Right cardiac atrium (tissue), 5 donors: ENCODE data around the gene TTC7B. TPM values are rescaled to one million over a fixed set of nuclear protein-coding genes. Genes with fewer than 3 reads are reported as not detected.
A peak's percentile ranks its signal among the peaks of the same experiment; 100 is the strongest.

Source experiments
- ATAC-seq, 2 donors: fragments of 200-7000 bp; cut with Tn5 transposase; one replicate each; pipeline versions ENCODE4 v1.8.0 to v1.9.1; 2020; ENCODE audit warnings: moderate library complexity in 2 of 2, mild to moderate bottlenecking in 1 of 2
- DNase-seq, 3 donors: peaks; one replicate each; pipeline ENCODE4 v3.0.0-alpha.2; 2020
- H3K27ac ChIP-seq: one replicate; pipeline ENCODE4 v1.5.1; 2013; ENCODE audit warnings: mild to moderate bottlenecking, low read length, control low read depth, moderate library complexity
- H3K27me3 ChIP-seq: one replicate; pipeline ENCODE4 v1.6.1; 2013; ENCODE audit not compliant: control insufficient read depth, insufficient read depth
- H3K4me1 ChIP-seq: one replicate; pipeline ENCODE4 v1.6.1; 2013; ENCODE audit warnings: low read length; ENCODE audit not compliant: control insufficient read depth, insufficient read depth
- H3K4me3 ChIP-seq: one replicate; pipeline ENCODE4 v1.5.1; 2013; ENCODE audit warnings: low read length, control low read depth
- H3K9me3 ChIP-seq: one replicate; pipeline ENCODE4 v1.6.1; 2013; ENCODE audit warnings: low read length; ENCODE audit not compliant: control insufficient read depth
- WGBS: extraction: QIAGEN DNeasy Blood & Tissue Kit; methylation state at CpG from one replicate; pipeline ENCODE4 v1.1.7; 2013; 5-methylcytosine and 5-hydroxymethylcytosine counted together
- intact Hi-C, 4 donors: fragments of 100-400 bp; cut with DNase I; formaldehyde crosslinking; loops; one replicate each; pipeline versions ENCODE4 v1.11.0 to v1.14.0; 2022 to 2023
- polyA plus RNA-seq: library from polyadenylated mRNA; stranded (reverse); fragments of 200-250 nt; gene quantifications from one replicate; pipeline ENCODE4 v1.2.3, GENCODE V29; 2013
- total RNA-seq, 4 donors: library from RNA; stranded (reverse); fragmentation: NEBNext Ultra II Directional; extraction: Animal tissue kit (Norgen Biotek cat#: 25700); gene quantifications; one replicate each; pipeline ENCODE4 v1.2.1, GENCODE V29; 2021
- donor health status: healthy with polysubstance abuse.
- donor health status: DM: no; HTN: yes; CAD: no.
- donor health status: DM: no; HTN: no; CAD: no.
- donor health status: DM: no; HTN: yes; CAD: no; lungs with severe emphysema.
- donor health status: DM: yes; HTN: yes; CAD: no.

Gene TTC7B
- total and polyA plus RNA-seq, 5 donors = 38.1 to 88.7 (median 82.8) TPM

DNA sequence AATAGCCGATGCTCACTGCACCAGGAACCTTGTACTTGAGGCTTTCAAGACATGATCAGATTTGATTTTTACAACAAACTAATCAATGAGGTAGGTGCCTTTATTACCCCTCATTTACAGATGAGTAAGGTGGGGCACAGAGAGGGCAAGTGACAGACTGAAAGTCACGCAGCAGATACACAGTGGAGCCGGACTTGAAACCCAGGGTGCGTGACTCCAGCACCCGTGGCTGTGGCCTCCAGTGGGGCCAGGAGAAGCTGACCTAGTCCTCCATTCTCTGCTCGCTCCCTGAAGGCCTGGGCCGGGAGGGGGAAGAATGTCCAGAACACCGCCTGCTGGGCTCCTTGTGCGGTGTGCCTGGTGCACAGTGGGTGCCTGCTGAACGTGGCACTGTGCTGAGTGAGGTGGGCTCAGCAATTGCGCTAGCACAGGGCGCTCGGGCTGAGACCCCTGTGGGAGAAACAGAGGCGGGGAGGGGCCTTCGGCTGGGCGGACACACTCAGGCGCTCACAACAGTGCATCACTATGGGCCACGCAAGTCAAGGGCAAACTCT lies 294.2 kb downstream of the TTC7B start:
- intact Hi-C loops = no loop called here
- 87% methylated on average over 18 of the region's 18 CpGs for WGBS
- DNase-seq = peak in 1 of 3 donors; percentile 42
- Histone ChIP-seq H3K4me1 (peaks cover 30% of the 10 kb centered on the region), H3K9me3 (no peaks in the 10 kb centered on the region), H3K27me3 (no peaks in the 10 kb centered on the region), H3K4me3 (no peak overlapping the region), H3K27ac (no peak overlapping the region)
- ATAC-seq = no peak

DNA sequence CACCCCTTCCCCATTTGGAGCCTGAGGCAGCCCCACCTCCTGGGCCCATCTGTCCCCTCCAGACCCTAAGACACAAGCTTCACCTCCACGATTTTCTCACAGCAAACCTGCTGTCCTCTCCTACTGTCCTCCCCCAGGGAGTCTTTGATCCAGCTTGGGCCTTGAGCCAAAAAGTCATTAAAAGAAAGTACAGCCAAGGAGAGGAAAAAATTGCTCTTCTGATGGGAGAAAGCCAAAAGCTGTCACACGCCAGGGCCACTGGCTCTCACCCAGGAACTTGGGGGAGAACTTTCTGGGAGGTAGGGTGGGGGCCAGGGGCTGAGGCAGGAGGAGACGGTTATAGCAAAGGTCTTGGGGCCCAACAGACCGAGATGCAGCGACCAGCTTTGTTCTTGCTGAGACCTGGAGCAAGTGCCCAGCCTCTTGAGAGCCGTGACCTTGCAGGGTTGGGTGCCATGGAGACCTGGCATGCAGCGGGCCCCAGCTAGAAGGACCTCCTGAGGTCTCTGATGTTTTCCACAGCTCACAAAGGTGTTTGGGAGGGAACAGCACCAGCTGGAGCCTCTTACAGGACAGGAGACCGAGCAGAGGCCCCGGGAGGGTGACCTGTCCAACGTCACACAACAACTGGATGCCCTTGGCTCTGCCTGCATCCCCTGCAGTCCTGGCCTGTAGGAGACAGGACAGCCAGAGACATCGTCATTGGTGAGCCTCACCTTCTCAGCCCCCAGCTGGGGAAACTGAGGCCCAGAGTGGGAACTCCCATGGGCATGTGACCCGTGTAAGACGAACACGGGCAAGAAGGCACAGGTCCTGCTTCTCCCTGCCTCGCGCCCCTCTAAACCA lies 294.9 kb downstream of the TTC7B start:
- no peak overlapping the region for H3K27ac ChIP-seq
- no peaks in the 10 kb centered on the region for H3K27me3 ChIP-seq
- WGBS = 54% methylated on average over 16 of the region's 16 CpGs
- H3K4me3 ChIP-seq = no peak overlapping the region
- H3K9me3 ChIP-seq = no peaks in the 10 kb centered on the region
- DNase-seq (peak in 1 of 3 donors; percentile 61), ATAC-seq (peak in 1 of 2 donors; percentile 1)
- intact Hi-C loops = no loop called here
- peaks cover 30% of the 10 kb centered on the region for H3K4me1 ChIP-seq

DNA sequence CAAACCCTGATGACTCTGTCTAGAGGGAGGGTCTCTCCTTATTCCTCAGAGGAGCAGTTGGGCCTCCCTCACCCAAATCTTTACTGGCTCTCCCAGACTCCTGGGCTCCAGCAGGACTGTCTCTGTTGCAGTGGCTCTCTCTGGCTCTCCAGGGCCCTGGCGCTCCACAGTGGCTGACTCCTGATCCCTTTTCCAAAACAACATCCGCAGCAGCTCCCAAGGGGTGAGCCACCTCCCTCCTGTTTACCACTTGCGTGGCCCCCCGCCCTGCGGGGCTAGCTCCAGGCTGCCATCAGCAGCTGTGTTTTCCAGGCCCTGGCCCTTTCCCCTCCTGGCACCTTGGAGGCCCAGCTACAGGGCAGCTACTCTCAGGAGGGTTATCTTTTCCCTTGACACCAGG lies 295.9 kb downstream of the TTC7B start:
- peaks cover 30% of the 10 kb centered on the region for H3K4me1 ChIP-seq
- no peaks in the 10 kb centered on the region for H3K27me3 ChIP-seq
- no peak overlapping the region for H3K27ac ChIP-seq
- intact Hi-C loops = no loop called here
- ATAC-seq = no peak
- DNase-seq = peak in 1 of 3 donors; percentile 60
- no peak overlapping the region for H3K4me3 ChIP-seq
- H3K9me3 ChIP-seq = no peaks in the 10 kb centered on the region
- WGBS = 49% methylated on average over 5 of the region's 5 CpGs

DNA sequence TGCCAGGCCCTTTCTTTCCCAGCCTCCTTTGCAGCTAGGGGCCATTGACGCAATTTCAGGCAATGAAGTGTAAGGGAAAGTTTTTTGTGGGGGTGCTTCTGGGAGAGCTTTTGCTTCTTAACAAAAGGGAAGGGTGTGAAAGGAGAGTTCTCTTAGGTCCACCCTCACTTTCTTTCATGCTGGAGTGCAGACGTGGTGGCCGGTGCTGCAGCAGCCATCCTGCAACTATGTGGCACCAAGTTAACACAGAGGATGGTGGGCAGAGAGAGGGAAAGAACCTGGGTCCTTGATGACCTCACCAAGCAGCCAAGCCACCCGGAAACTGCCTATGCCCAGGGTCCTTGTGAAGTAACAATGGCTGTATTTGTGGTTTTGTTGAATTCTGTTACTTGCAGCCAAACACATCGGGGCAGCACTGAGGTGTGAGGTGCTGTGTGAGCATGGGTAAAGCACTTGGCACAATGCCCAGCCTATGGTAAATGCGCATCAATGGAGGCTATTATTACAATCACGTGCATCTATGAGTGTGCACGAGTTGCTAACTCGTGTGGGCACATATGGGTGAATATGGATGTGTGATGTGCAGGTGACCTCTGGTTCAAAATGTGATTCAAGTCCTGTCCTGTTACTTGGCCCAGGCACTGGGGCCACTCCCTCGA lies 296.8 kb downstream of the TTC7B start:
- intact Hi-C loops = loop anchor here in 2 of 4 donors (5.0 to 10.0 kb wide), 2 partner anchors 112 to 115 kb away; no protein-coding TSS in a partner anchor
- peaks cover 27% of the 10 kb centered on the region for H3K4me1 ChIP-seq
- peak in 1 of 3 donors; percentile 25 for DNase-seq

DNA sequence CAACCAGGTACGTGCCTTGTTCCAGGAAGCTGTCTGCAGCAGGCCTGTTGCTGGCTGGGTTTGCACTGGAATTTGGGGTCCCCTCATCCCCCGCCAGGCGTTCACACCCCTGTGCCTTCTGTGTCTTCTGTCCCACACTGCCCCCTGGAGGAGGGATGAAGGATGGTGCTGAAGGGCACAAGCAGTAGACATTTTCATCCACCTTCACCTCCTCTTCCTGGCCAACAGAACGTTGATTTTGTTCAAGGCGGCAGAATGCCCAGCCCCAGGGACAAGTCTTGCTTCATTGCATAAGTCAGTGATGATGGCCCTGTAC lies 297.3 kb downstream of the TTC7B start:
- H3K4me1 ChIP-seq = peaks cover 27% of the 10 kb centered on the region

More for the DNA sequence above, 296.8 kb downstream of the TTC7B start:
- no peak overlapping the region for H3K27ac ChIP-seq
- no peaks in the 10 kb centered on the region for H3K9me3 ChIP-seq
- no peak for ATAC-seq
- WGBS = 96% methylated on average over 10 of the region's 10 CpGs
- no peaks in the 10 kb centered on the region for H3K27me3 ChIP-seq
- H3K4me3 ChIP-seq = no peak overlapping the region

DNA sequence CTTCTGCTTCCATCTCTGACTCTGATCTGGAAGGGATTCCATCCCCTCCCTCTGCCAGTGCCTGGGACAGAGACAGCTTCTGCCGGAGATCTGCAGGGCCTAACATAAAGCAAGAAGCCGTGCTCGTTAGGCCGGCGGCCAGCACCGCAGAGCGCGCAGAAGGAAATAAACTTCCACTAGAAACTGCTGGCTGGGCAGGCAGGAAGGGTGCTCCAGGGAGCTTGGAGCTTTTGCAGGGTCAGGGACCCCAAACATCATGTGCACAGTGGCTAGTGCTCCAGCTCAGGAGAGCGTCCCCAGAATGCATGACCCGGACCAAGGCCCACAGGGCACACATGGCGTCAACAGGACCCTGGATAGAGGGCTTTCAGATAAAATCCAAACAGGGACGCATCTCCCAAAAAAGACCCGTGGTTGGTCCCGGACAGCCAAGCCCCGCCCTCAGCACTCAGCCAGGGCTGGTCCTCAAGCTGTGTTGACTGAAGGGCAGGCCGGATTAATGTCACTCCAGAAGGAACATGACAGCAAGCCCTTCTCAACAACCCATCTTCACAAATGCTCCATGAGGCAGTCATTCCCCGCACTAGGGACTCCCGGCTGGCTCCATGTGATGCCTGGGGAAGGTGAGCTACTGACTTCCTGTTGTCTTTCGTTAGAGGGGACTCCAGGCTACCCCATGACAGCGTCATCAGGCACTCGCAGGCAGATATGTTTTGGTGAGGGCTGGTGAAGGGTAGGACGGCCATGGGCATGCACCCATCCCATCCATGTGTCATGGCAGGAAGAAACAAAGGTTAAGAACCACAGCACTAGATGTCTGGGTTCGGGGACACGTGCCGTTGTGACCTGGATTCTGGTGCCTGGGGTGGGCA lies 297.9 kb downstream of the TTC7B start:
- Histone ChIP-seq H3K9me3 (no peaks in the 10 kb centered on the region), H3K27me3 (no peaks in the 10 kb centered on the region), H3K4me3 (no peak overlapping the region), H3K27ac (no peak overlapping the region), H3K4me1 (peaks cover 24% of the 10 kb centered on the region)
- ATAC-seq (no peak), DNase-seq (peak in 2 of 3 donors; percentile 72 to 80)
- WGBS = 47% methylated on average over 25 of the region's 25 CpGs
- intact Hi-C loops = loop anchor here in 2 of 4 donors (5.0 to 10.0 kb wide), 2 partner anchors 111 to 114 kb away; no protein-coding TSS in a partner anchor

More for the DNA sequence above, 297.3 kb downstream of the TTC7B start:
- intact Hi-C loops = loop anchor here in 2 of 4 donors (5.0 to 10.0 kb wide), 2 partner anchors 112 to 114 kb away; no protein-coding TSS in a partner anchor
- no peaks in the 10 kb centered on the region for H3K27me3 ChIP-seq
- ATAC-seq (no peak), DNase-seq (peak in 1 of 3 donors; percentile 58)
- WGBS = 68% methylated on average over 5 of the region's 5 CpGs
- H3K27ac ChIP-seq = no peak overlapping the region
- H3K4me3 ChIP-seq = no peak overlapping the region
- no peaks in the 10 kb centered on the region for H3K9me3 ChIP-seq

DNA sequence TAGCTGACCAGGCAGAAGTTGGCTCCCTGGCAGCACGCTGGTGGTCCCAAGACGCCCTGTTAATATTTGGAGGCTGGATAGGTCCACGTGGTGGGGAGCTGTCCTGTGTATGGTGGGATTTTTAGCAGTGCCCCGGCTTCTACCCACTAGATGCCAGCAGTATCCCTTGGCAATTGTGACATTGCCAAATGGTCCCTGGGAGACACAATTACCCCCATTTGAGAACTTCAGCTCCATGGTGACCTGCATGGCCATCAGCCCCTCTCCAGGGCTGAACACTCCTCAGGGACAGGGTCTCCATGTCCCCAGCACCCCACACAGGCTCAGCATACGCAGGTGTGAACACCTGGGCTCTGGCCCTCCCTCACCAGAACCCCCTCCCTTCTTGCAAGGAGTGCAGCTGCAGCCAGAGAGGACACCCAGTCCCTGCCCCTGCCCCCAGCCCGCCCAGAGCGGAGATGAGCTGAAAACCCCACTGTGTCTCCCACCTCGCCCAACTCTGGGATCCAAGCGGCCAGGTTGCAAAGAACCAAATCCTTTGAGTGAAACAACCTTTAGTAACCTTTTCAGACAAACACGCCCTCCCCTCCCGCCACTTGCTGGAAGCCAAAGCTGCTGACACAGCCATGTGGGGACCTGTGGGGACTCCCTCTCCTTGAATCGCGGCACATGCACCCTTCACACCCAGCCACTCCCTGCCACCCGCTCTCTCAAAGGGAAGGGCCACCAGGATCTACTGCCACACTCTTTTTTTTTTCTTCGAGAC lies 299.0 kb downstream of the TTC7B start:
- DNase-seq (peak in 1 of 3 donors; percentile 56), ATAC-seq (no peak)
- WGBS = 85% methylated on average over 15 of the region's 15 CpGs
- no peaks in the 10 kb centered on the region for H3K9me3 ChIP-seq
- H3K4me1 ChIP-seq = peaks cover 24% of the 10 kb centered on the region
- intact Hi-C loops = loop anchor here in 2 of 4 donors (5.0 to 10.0 kb wide), 2 partner anchors 110 to 112 kb away; no protein-coding TSS in a partner anchor
- H3K4me3 ChIP-seq = no peak overlapping the region
- H3K27me3 ChIP-seq = no peaks in the 10 kb centered on the region
- H3K27ac ChIP-seq = no peak overlapping the region

DNA sequence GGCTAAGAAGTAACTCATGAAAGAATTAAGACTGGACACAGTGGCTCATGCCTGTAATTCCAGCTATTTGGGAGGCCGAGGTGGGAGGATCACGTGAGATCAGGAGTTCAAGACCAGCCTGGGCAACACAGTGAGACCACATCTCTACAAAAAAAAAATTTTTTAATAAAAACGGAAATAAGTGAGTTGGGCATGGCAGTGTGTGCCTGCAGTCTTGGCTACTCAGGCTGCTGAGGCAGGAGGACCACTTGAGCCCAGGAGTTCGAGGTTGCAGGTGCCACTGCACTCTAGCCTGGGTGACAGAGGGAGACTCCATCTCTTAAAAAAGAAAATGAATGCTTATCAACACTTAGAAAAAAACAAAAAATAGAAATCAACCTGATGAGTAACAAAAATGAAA lies 301.7 kb downstream of the TTC7B start:
- Histone ChIP-seq H3K27ac (no peak overlapping the region), H3K27me3 (no peaks in the 10 kb centered on the region), H3K4me1 (peaks cover 4% of the 10 kb centered on the region), H3K9me3 (no peaks in the 10 kb centered on the region), H3K4me3 (no peak overlapping the region)
- peak in 1 of 3 donors; percentile 28 for DNase-seq
- intact Hi-C loops = loop anchor here in 1 of 4 donors (10.0 kb wide), 1 partner anchor 110 kb away; no protein-coding TSS in a partner anchor
- WGBS = 92% methylated on average over 4 of the region's 4 CpGs
- ATAC-seq = no peak

DNA sequence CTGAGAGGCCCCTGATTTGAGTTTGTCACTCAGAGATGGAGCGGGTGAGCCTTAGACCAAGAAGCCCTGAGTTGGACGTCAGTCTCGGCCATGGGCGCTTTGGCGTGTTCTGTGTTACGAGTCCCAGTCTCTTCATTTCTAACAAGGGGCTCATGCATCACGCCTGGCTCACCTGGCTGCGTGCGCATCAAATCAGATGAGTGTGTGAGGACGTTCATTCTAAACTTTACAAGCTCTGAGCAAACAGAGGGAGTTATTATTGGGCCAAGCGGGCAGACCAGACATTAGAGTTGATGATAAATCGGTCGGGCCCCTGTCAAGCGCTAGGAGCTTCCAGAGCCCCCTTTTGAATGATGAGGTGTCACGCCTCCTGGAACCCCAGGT lies 302.2 kb downstream of the TTC7B start:
- Histone ChIP-seq H3K4me3 (no peak overlapping the region), H3K9me3 (no peaks in the 10 kb centered on the region), H3K27ac (peak overlapping the region; percentile 69), H3K4me1 (peaks cover 4% of the 10 kb centered on the region), H3K27me3 (no peaks in the 10 kb centered on the region)
- DNase-seq (no peak), ATAC-seq (no peak)
- intact Hi-C loops = loop anchor here in 1 of 4 donors (10.0 kb wide), 1 partner anchor 109 kb away; no protein-coding TSS in a partner anchor
- 86% methylated on average over 15 of the region's 15 CpGs for WGBS
